MM.1S (cell line): ENCODE measurements around the gene ADCY3.

ENCODE experiments used
- CTCF ChIP-seq: fragments of 300-600 bp; sonication (generic); IDR thresholded peaks from 2 replicates; pipeline ENCODE4 v1.5.1; 2016; ENCODE audit warnings: antibody characterized with exemption, low read length, mixed read lengths
- EZH2 ChIP-seq: fragments of 300-600 bp; sonication (generic); optimal IDR thresholded peaks from 2 replicates; pipeline ENCODE3; 2017; ENCODE audit warnings: low read depth, mild to moderate bottlenecking, antibody characterized with exemption, low read length, mixed read lengths
- EZH2phosphoT487 ChIP-seq: fragments of 300-600 bp; sonication (generic); IDR thresholded peaks from 2 replicates; pipeline ENCODE4 v1.6.1; 2018; ENCODE audit warnings: antibody characterized with exemption, low read length

- TF ChIP-seq CTCF (no peak), EZH2 (no peak), EZH2phosphoT487 (no peak)
Measured at GRCh38 chr2:24840164-24840869, 79.7 kb downstream of the ADCY3 start.
